Ishikawa (cell line): Measurements from ENCODE around the gene RNU7-1.

Experiments used
- EGR1 ChIP-seq: IDR thresholded peaks from 2 replicates; pipeline ENCODE4 v1.6.1; 2012
- EP300 ChIP-seq: IDR thresholded peaks from 2 replicates; pipeline ENCODE4 v1.6.1; 2012; ENCODE audit warnings: borderline replicate concordance
- NFIC ChIP-seq: IDR thresholded peaks from 2 replicates; pipeline ENCODE4 v1.6.1; 2012
- TAF1 ChIP-seq: IDR thresholded peaks from 2 replicates; pipeline ENCODE4 v1.6.1; 2012; ENCODE audit warnings: low read depth, mild to moderate bottlenecking
- TEAD4 ChIP-seq: IDR thresholded peaks from 2 replicates; pipeline ENCODE4 v1.6.1; 2012
- YY1 ChIP-seq: IDR thresholded peaks from 2 replicates; pipeline ENCODE4 v1.6.1; 2012; ENCODE audit warnings: low read depth
- TF ChIP-seq, protein P1 (sequence below): IDR thresholded peaks from 2 replicates; pipeline ENCODE4 v1.6.1; 2012

DNA sequence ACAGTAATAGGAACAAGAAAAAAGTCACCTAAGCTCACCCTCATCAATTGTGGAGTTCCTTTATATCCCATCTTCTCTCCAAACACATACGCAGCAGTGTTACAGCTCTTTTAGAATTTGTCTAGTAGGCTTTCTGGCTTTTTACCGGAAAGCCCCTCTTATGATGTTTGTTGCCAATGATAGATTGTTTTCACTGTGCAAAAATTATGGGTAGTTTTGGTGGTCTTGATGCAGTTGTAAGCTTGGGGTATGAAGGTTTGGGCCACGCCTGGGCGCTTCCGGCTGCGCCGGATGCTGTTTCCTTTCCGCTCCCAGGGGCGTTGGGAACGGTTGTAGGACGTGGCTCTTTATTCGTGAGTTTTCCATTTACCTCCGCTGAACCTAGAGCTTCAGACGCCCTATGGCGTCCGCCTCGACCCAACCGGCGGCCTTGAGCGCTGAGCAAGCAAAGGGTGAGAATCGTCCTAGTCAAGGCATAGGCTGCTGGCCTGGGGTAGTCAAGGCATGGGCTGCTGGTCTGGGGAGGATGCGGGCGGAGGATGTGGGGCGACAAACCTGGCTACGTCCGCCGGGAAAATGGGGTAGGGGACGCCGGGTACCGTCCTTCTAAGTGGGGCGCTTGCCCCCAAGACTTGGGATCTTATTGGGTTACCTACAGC lies at the start of gene RNU7-1, which contains the start of gene C12orf57:
- TF ChIP-seq EP300 (no peak; the same call in 1 of the 2 replicates), TAF1 (no peak; the same call in 1 of the 2 replicates), NFIC (no peak; the same call in none of the 2 replicates), EGR1 (no peak), TEAD4 (peak; percentile 62; the same call in 1 of the 2 replicates), YY1 (peak; percentile 85)
- TF ChIP-seq, protein P1, sequence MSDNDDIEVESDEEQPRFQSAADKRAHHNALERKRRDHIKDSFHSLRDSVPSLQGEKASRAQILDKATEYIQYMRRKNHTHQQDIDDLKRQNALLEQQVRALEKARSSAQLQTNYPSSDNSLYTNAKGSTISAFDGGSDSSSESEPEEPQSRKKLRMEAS: no peak; the same call in 1 of the 2 replicates
